Measurements from ENCODE around the gene GABRB1.

GABRB1 gene

GRCh38 chr4:47128991-47129390, 97.6 kb downstream of the GABRB1 start:
- no peak overlapping the region for H3K4me3 ChIP-seq (ENCODE audit: low read length)
- TF ChIP-seq, protein P1, sequence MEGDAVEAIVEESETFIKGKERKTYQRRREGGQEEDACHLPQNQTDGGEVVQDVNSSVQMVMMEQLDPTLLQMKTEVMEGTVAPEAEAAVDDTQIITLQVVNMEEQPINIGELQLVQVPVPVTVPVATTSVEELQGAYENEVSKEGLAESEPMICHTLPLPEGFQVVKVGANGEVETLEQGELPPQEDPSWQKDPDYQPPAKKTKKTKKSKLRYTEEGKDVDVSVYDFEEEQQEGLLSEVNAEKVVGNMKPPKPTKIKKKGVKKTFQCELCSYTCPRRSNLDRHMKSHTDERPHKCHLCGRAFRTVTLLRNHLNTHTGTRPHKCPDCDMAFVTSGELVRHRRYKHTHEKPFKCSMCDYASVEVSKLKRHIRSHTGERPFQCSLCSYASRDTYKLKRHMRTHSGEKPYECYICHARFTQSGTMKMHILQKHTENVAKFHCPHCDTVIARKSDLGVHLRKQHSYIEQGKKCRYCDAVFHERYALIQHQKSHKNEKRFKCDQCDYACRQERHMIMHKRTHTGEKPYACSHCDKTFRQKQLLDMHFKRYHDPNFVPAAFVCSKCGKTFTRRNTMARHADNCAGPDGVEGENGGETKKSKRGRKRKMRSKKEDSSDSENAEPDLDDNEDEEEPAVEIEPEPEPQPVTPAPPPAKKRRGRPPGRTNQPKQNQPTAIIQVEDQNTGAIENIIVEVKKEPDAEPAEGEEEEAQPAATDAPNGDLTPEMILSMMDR (conservative IDR thresholded peaks at IDR 0.05; ENCODE audit: low read length), result no peak
- no peak for DNase-seq (ENCODE audit: low read depth)

DNA sequence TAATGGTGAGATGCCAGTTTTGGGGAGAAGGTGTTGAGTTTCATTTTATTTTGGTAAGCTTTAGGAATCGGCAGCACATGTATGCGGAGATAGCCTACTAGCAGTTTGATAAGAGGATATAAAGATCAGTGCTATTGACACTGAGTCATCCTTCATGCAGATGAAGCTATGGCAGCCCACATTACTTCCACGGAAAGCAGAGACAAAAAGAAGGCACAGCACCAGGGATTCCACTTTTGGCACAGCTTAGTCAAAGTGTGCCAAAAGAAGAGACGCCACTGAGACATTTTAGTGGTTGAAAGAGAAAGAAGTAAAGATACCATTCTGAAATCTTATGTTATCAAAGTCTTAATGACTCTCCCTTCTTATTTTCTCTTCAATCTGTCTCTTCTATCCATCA, 103.8 kb downstream of the GABRB1 start:
- TF ChIP-seq, protein P1 (conservative IDR thresholded peaks at IDR 0.05; ENCODE audit: low read length), result no peak
- no peak for DNase-seq (ENCODE audit: low read depth)
- no peak overlapping the region for H3K4me3 ChIP-seq (ENCODE audit: low read length)

DNA sequence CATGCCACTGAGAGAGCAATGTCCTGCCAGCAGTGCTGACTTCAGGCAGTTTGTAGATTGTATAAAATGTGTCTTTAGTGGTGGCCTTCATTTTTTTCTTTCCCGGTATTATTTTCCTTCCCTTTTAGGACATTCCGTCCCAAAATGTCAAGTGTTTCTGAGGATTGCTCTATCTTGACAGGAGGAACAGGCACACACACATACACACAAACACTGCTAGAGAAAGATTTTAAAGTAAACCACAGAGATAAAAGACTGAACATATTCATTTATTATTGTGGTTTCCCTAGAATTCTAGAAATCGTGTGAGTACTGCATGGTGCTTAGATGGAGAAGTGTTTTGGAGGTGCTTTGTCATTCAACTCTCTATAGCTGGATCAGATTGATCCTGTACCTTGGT, 111.9 kb downstream of the GABRB1 start:
- H3K4me3 ChIP-seq (ENCODE audit: low read length), result no peak overlapping the region
- TF ChIP-seq, protein P1 (conservative IDR thresholded peaks at IDR 0.05; ENCODE audit: low read length), result no peak
- no peak for DNase-seq (ENCODE audit: low read depth)

GRCh38 chr4:47145630-47146029, 114.3 kb downstream of the GABRB1 start:
- no peak overlapping the region for H3K4me3 ChIP-seq (ENCODE audit: low read length)
- DNase-seq (ENCODE audit: low read depth), result peak; percentile 4
- TF ChIP-seq, protein P1 (conservative IDR thresholded peaks at IDR 0.05; ENCODE audit: low read length), result no peak

GRCh38 chr4:47154816-47155370, 123.5 kb downstream of the GABRB1 start:
- TF ChIP-seq, protein P1 (conservative IDR thresholded peaks at IDR 0.05; ENCODE audit: low read length), result no peak
- H3K4me3 ChIP-seq (ENCODE audit: low read length), result no peak overlapping the region
- no peak for DNase-seq (ENCODE audit: low read depth)

GRCh38 chr4:47155919-47156318, 124.6 kb downstream of the GABRB1 start:
- H3K4me3 ChIP-seq (ENCODE audit: low read length), result no peak overlapping the region
- DNase-seq (ENCODE audit: low read depth), result no peak
- TF ChIP-seq, protein P1 (conservative IDR thresholded peaks at IDR 0.05; ENCODE audit: low read length), result no peak

GRCh38 chr4:47160095-47160494, 128.7 kb downstream of the GABRB1 start:
- H3K4me3 ChIP-seq (ENCODE audit: low read length), result no peak overlapping the region
- TF ChIP-seq, protein P1 (conservative IDR thresholded peaks at IDR 0.05; ENCODE audit: low read length), result no peak
- DNase-seq (ENCODE audit: low read depth), result no peak
